Adrenal gland (tissue), 12 donors: Measurements from ENCODE around the gene PRKCI. TPM values are rescaled to one million over a fixed set of nuclear protein-coding genes. Genes with fewer than 3 reads are reported as not detected.
"Not testable (repeated sequence)": the region's sequence is repeated elsewhere in the genome, so short reads cannot be mapped to it uniquely, and the experiment has no call there.

ENCODE experiments used
- DNase-seq, 7 donors: peaks; one replicate each; pipeline ENCODE4 v3.0.0-alpha.2; 2019 to 2020
- H3K27ac ChIP-seq, 5 donors: fragments of 200-600 bp; sonication (generic) in 4 of 5; 1 replicate in 3 of 5; 2 replicates in 2 of 5; pipeline versions ENCODE4 v1.5.1 to v1.8.0; 2016 to 2020; ENCODE audit warnings: mild to moderate bottlenecking in 1 of 5
- H3K27me3 ChIP-seq: fragments of 200-600 bp; 2 replicates; pipeline ENCODE4 v1.8.0; 2021
- H3K36me3 ChIP-seq, 2 donors: fragments of 200-600 bp; replicated peaks in 1 of 2; 1 replicate in 1 of 2; 2 replicates in 1 of 2; pipeline versions ENCODE4 v1.5.1 to v1.8.0; 2018 to 2022
- H3K4me1 ChIP-seq, 2 donors: fragments of 200-600 bp; replicated peaks in 1 of 2; 1 replicate in 1 of 2; 2 replicates in 1 of 2; pipeline versions ENCODE4 v1.5.1 to v1.8.0; 2018 to 2021
- H3K4me3 ChIP-seq, 4 donors: fragments of 200-600 bp; sonication (generic) in 3 of 4; one replicate each; pipeline ENCODE4 v1.5.1; 2016 to 2018
- H3K9me3 ChIP-seq, 3 donors: fragments of 200-600 bp; sonication (generic) in 1 of 3; replicated peaks in 1 of 3; 1 replicate in 2 of 3; 2 replicates in 1 of 3; pipeline versions ENCODE4 v1.5.1 to v1.8.0; 2016 to 2021
- POLR2A ChIP-seq, 2 donors: fragments of 450-650 bp; IDR thresholded peaks; one replicate each; pipeline ENCODE4 v1.6.1; 2017; ENCODE audit warnings: antibody characterized with exemption in 2 of 2, mild to moderate bottlenecking in 2 of 2, moderate library complexity in 1 of 2
- WGBS, 4 donors: extraction: QIAGEN DNeasy Blood & Tissue Kit in 2 of 4; methylation state at CpG; one replicate each; pipeline versions ENCODE4 v1.1.5 to v1.1.7; 2013 to 2017; 5-methylcytosine and 5-hydroxymethylcytosine counted together
- intact Hi-C, 2 donors: fragments of 100-400 bp; cut with DNase I; formaldehyde crosslinking; loops; one replicate each; pipeline versions ENCODE4 v1.14.1 to v1.15.0; 2022 to 2023
- polyA plus RNA-seq, 3 donors: library from polyadenylated mRNA; stranded (reverse); fragments of 200-250 nt in 2 of 3; fragments of 350-450 nt in 1 of 3; fragmentation: Illumina TruSeq in 1 of 3; extraction: RNeasy Lipid Tissue Mini Kit (QIAGEN cat#74804) in 1 of 3; gene quantifications; one replicate each; pipeline ENCODE4 v1.2.3, GENCODE V29; 2013 to 2014
- total RNA-seq, 9 donors: library from RNA; depleted of rRNA in 4 of 9; stranded (reverse); fragments of >200 nt in 4 of 9; fragments of 120-200 nt in 1 of 9; fragmentation: NEBNext Ultra II Directional in 1 of 9; extraction: Animal tissue kit (Norgen Biotek cat#: 25700) in 1 of 9; gene quantifications; one replicate each; pipeline versions ENCODE4 v1.1.0 to v1.2.4, GENCODE V29; 2013 to 2023
- TF ChIP-seq, protein P1 (sequence below), 6 experiments: fragments of 450-650 bp in 4 of 6; fragments of 200-600 bp in 2 of 6; sonication (generic) in 1 of 6; IDR thresholded peaks; 1 replicate in 5 of 6; 2 replicates in 1 of 6; pipeline versions ENCODE4 v1.5.1 to v1.8.0; 2016 to 2021; ENCODE audit warnings: antibody characterized with exemption in 6 of 6, mild to moderate bottlenecking in 2 of 6, moderate library complexity in 1 of 6
- donor health status: healthy with polysubstance abuse.
- donor health status: Bipolar disorder and iron deficiency.
- donor health status: DM: yes; HTN: yes; CAD: no.
- donor health status: DM: no; HTN: no; CAD: no.
- donor health status: DM: no; HTN: no; CAD: no.
- donor health status: DM: yes; HTN: yes; CAD: no.

Gene PRKCI
- total and polyA plus RNA-seq, 12 donors = 4.8 to 29.2 (median 14.1) TPM

DNA sequence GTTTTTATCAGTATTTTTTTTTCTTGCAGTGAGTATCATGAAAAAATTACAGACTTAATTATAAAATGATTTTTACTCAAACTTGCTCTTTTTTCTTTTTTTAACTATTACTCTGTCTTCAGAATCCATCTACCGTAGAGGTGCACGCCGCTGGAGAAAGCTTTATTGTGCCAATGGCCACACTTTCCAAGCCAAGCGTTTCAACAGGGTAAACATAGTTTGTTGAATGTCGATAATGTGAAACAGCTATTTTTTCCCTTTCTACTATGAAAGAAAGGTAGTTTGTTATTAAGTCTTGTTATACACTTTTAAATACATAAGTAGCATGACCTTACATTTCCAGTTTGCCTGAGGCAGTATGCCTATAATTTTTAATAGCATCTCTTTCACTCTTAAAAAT, 45.6 kb downstream of the PRKCI start:
- no peak for TF ChIP-seq POLR2A (IDR thresholded peaks at IDR 0.05)
- TF ChIP-seq, protein P1, sequence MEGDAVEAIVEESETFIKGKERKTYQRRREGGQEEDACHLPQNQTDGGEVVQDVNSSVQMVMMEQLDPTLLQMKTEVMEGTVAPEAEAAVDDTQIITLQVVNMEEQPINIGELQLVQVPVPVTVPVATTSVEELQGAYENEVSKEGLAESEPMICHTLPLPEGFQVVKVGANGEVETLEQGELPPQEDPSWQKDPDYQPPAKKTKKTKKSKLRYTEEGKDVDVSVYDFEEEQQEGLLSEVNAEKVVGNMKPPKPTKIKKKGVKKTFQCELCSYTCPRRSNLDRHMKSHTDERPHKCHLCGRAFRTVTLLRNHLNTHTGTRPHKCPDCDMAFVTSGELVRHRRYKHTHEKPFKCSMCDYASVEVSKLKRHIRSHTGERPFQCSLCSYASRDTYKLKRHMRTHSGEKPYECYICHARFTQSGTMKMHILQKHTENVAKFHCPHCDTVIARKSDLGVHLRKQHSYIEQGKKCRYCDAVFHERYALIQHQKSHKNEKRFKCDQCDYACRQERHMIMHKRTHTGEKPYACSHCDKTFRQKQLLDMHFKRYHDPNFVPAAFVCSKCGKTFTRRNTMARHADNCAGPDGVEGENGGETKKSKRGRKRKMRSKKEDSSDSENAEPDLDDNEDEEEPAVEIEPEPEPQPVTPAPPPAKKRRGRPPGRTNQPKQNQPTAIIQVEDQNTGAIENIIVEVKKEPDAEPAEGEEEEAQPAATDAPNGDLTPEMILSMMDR (IDR thresholded peaks at IDR 0.05) = no peak
- DNase-seq = no peak
- Histone ChIP-seq H3K4me3 (no peak overlapping the region), H3K36me3 (no peaks in the 10 kb centered on the region), H3K4me1 (no peaks in the 10 kb centered on the region), H3K9me3 (no peaks in the 10 kb centered on the region), H3K27ac (no peak overlapping the region), H3K27me3 (no peaks in the 10 kb centered on the region)
- WGBS, 4 donors = 95 to 98% (median 96%) methylated on average over 5 of the region's 5 CpGs
- intact Hi-C loops = no loop called here

DNA sequence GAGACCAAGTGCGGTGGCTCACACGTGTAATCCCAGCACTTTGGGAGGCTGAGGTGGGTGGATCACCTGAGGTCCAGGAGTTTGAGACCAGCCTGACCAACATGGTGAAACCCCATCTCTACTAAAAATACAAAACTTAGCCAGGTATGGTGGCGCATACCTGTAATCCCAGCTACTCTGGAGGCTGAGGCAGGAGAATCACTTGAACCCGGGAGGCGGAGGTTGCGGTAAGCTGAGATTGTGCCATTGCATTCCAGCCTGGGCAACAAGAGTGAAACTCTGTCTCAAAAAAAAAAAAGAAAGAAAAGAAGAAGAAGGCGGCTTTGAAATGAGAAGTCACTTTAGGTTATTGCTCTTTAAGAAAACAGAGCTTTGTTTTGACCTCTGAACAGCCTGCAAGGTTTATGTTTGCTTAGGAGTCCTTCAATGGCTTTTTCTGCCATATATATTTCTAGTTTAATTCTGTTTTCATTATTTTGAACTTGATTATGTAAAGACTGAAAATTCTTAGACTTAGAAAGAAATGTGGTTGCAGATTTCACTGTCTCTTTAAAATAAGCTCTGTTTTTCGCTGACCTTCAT, 47.5 kb downstream of the PRKCI start:
- H3K36me3 ChIP-seq, H3K4me1 ChIP-seq, DNase-seq, intact Hi-C loops, H3K27ac ChIP-seq, H3K27me3 ChIP-seq, H3K9me3 ChIP-seq: not testable (repeated sequence)
- peak overlapping the region in 1 of 4 donors; percentile 28 for H3K4me3 ChIP-seq
- 86 to 92% (median 91%) methylated on average over 8 of the region's 8 CpGs for WGBS, 4 donors

DNA sequence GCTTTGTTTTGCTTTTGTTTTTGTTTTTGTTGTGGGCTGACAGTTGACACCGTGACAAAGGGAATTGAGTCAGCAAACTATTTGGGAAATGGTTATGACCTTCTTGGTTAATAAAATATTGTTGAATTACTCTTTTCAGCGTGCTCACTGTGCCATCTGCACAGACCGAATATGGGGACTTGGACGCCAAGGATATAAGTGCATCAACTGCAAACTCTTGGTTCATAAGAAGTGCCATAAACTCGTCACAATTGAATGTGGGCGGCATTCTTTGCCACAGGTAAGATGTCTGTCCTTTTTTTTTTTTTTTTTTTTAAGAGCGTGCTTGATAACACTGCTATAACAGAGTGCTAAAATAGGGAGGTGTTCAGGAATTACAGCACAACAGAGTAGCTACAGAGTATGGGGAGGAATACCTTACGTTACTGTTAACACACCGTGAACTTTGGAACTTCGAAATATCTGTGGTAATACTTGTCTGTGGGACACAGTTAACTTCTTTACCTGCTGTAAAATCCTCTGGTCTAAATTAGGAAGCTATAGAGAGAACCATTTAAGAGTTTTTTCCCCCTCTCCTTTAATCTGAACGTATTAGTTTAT, 48.2 kb downstream of the PRKCI start:
- Histone ChIP-seq H3K27me3 (no peaks in the 10 kb centered on the region), H3K27ac (no peak overlapping the region), H3K4me1 (no peaks in the 10 kb centered on the region), H3K4me3 (peak overlapping the region in 1 of 4 donors; percentile 28), H3K36me3 (no peaks in the 10 kb centered on the region), H3K9me3 (no peaks in the 10 kb centered on the region)
- intact Hi-C loops = no loop called here
- no peak for TF ChIP-seq POLR2A (IDR thresholded peaks at IDR 0.05)
- TF ChIP-seq, protein P1 (IDR thresholded peaks at IDR 0.05) = no peak
- 69 to 77% (median 75%) methylated on average over 11 of the region's 11 CpGs for WGBS, 4 donors
- DNase-seq = no peak

DNA sequence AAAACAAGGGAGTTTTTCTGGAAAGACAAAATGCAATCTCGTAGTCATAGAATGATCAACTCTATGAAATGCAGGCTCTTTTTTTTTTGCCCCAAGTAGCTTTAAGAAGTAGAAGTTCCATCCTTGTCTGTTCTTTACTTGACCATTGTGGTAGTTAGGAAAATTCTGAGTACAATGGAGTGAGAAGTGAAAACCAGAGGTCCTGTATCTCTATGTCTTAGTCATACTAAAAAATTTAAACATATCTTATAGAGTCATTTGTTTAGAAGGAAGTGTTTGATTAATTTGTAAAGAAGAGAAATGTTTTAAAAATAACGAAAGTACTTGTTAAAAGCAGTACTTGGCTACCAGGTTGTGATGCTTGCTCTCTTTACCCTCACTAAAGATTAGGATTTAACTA, 52.4 kb downstream of the PRKCI start:
- Histone ChIP-seq H3K27me3 (no peaks in the 10 kb centered on the region), H3K27ac (no peak overlapping the region), H3K4me3 (no peak overlapping the region), H3K9me3 (no peaks in the 10 kb centered on the region), H3K36me3 (no peaks in the 10 kb centered on the region), H3K4me1 (no peaks in the 10 kb centered on the region)
- intact Hi-C loops = no loop called here
- 85 to 96% (median 94%) methylated on average over 2 of the region's 2 CpGs for WGBS, 4 donors
- no peak for DNase-seq
- TF ChIP-seq, protein P1 (IDR thresholded peaks at IDR 0.05) = no peak
- TF ChIP-seq POLR2A (IDR thresholded peaks at IDR 0.05) = no peak

DNA sequence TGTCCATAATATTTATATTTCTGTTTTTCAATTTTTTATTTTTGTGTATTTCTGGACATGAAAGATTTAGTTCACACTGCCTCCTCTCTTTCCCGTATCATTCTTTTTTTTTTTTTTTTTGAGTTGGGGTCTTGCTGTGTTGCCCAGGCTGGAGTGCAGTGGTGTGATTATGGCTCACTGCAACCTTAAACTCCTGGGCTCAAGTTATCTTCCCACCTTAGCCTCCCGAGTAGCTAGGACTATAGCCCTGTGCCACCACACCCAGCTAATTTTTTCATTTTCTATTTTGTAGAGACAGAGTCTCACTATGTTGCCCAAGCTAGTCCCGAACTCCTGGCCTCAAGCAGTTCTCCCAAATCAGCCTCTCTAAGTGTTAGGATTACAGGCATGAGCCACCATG, 53.6 kb downstream of the PRKCI start:
- no peaks in the 10 kb centered on the region for H3K36me3 ChIP-seq
- no peaks in the 10 kb centered on the region for H3K9me3 ChIP-seq
- DNase-seq = no peak
- no peak overlapping the region for H3K4me3 ChIP-seq
- H3K4me1 ChIP-seq = no peaks in the 10 kb centered on the region
- 94 to 98% (median 96%) methylated on average over 3 of the region's 3 CpGs for WGBS, 4 donors
- no peak overlapping the region for H3K27ac ChIP-seq
- TF ChIP-seq, protein P1 (IDR thresholded peaks at IDR 0.05) = no peak
- no peak for TF ChIP-seq POLR2A (IDR thresholded peaks at IDR 0.05)
- intact Hi-C loops = no loop called here
- H3K27me3 ChIP-seq = no peaks in the 10 kb centered on the region

DNA sequence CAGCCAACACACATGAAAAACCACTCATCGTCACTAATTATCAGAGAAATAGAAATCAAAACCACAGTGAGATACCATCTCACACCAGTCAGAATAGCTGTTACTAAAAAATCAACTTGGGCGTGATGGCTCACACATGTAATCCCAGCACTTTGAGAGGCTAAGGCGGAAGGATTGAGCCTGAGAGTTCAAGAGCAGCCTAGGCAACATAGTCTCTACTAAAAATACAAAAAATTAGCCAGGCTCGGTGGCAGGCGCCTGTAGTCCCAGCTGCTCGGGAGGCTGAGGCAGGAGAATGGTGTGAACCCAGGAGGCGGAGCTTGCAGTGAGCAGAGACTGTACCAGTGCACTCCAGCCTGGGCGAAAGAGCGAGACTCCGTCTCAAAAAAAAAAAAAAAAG, 55.1 kb downstream of the PRKCI start:
- H3K9me3 ChIP-seq, H3K4me1 ChIP-seq, H3K27ac ChIP-seq, H3K27me3 ChIP-seq, intact Hi-C loops, DNase-seq, H3K36me3 ChIP-seq: not testable (repeated sequence)
- H3K4me3 ChIP-seq = peak overlapping the region in 1 of 4 donors; percentile 24
- WGBS, 4 donors = 78 to 95% (median 92%) methylated on average over 10 of the region's 10 CpGs
